ENCODE data around the gene CSF2. TPM values are rescaled to one million over a fixed set of nuclear protein-coding genes. Genes with fewer than 3 reads are reported as not detected.
"Not testable (repeated sequence)": the region's sequence is repeated elsewhere in the genome, so short reads cannot be mapped to it uniquely, and the experiment has no call there.

Gene CSF2
- total RNA-seq, 4 donors from 2014 or later = not detected

DNA sequence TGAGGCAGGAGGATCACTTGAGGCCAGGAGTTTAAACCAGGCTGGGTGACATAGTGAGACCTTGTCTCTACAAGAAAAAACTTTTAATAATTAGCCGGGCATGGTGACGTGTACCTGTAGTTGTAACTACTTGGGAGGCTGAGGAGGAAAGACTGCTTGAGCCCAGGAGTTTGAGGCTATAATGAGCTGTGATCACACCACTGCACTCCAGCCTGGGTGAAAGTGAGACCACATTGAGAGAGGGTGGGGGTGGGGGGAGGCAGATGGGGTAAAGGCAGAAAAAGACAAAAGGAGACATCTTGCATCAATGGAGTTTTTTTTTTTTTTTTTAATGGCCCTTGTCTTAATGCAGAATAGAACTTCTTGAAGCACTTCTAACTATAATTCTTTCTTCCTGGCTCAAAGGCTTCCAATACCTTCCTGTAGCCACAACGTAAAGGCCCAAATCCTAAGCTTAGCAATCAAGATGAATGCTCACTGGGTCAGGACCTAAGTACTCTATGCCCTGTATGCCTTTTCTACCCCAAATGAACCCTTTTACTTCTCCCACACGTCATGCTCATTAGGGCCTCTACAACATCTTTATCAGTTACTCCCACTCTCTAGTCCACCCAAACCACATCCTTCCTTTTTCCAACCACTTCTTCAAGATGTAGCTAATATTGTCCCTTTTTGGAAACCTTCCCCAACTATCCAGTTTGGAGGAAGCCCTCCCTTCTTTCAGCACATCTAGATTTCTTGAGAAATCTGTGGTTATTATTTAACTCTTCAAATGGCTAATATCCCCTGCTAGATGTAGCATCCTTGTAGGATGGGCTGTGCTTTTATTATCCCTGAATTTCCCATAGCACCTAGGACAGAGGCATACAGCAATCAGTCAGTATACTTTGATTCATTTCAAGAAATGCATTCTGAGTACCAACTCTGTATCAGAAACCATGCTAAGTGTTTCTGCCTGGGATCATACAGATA, 40.8 kb downstream of the CSF2 start:
- no peak for ATAC-seq
- Histone ChIP-seq H3K36me3 (no peaks in the 10 kb centered on the region), H3K4me3 (no peak overlapping the region), H3K4me1 (no peaks in the 10 kb centered on the region), H3K9me3 (no peaks in the 10 kb centered on the region), H3K27me3 (no peaks in the 10 kb centered on the region), H3K27ac (no peak overlapping the region)
- DNase-seq = no peak
- TF ChIP-seq POLR2A (IDR thresholded peaks at IDR 0.05) = no peak
- TF ChIP-seq, protein P1, sequence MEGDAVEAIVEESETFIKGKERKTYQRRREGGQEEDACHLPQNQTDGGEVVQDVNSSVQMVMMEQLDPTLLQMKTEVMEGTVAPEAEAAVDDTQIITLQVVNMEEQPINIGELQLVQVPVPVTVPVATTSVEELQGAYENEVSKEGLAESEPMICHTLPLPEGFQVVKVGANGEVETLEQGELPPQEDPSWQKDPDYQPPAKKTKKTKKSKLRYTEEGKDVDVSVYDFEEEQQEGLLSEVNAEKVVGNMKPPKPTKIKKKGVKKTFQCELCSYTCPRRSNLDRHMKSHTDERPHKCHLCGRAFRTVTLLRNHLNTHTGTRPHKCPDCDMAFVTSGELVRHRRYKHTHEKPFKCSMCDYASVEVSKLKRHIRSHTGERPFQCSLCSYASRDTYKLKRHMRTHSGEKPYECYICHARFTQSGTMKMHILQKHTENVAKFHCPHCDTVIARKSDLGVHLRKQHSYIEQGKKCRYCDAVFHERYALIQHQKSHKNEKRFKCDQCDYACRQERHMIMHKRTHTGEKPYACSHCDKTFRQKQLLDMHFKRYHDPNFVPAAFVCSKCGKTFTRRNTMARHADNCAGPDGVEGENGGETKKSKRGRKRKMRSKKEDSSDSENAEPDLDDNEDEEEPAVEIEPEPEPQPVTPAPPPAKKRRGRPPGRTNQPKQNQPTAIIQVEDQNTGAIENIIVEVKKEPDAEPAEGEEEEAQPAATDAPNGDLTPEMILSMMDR (IDR thresholded peaks at IDR 0.05 in 4 of 5, conservative IDR thresholded peaks at IDR 0.05 in 1 of 5) = no peak
- in situ Hi-C loops (cut with MboI; ENCODE audit: low sequenced_read_pairs in 4 of 4) (no loop called here), intact Hi-C loops (cut with DNase I; ENCODE audit: low total_unique reads) (no loop called here)

DNA sequence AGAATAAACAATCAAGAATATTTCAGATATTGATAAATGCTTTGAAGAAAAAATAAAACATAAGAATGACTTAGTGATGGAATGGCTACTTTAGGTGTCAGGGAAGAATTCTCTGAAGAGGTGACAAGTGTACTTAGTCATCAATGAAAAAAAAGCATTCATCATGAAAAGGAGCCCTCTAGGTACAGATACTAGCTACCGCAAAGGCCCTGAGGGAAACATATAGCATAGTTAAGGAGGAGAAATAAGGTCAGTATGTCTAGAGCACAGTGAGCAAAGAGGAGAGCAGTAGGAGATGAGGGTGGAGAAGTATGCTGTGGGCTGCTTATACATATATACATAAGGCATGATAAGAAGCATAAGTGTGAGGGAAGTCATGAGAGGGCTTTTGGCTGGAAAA, 41.8 kb downstream of the CSF2 start:
- no peaks in the 10 kb centered on the region for H3K36me3 ChIP-seq
- in situ Hi-C loops (cut with MboI; ENCODE audit: low sequenced_read_pairs in 4 of 4) = no loop called here
- no peak overlapping the region for H3K27ac ChIP-seq
- intact Hi-C loops (cut with DNase I; ENCODE audit: low total_unique reads) = no loop called here
- ATAC-seq = no peak
- no peak for DNase-seq
- H3K4me1 ChIP-seq = no peaks in the 10 kb centered on the region
- no peaks in the 10 kb centered on the region for H3K9me3 ChIP-seq
- no peak overlapping the region for H3K4me3 ChIP-seq
- no peak for TF ChIP-seq POLR2A (IDR thresholded peaks at IDR 0.05)
- TF ChIP-seq, protein P1 (IDR thresholded peaks at IDR 0.05 in 4 of 5, conservative IDR thresholded peaks at IDR 0.05 in 1 of 5) = no peak
- no peaks in the 10 kb centered on the region for H3K27me3 ChIP-seq

DNA sequence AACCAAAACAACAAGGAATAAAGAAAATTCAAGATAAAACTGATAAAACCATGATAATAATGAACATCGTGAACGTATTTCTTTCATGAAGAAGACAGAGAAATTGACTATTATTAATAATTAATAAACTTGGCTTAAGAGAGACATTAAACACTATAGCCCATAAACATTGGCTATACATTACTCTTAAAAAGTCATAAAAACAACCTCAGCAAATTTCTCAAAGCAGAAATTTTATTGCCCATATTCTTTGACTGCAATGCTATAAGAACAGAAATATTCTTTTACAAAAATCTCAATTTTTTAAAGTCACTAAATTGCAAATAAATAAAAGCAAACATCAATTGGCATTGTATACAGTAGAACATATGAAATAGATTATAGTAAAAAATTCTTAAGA, 42.5 kb downstream of the CSF2 start:
- Histone ChIP-seq H3K4me1 (no peaks in the 10 kb centered on the region), H3K27me3 (no peaks in the 10 kb centered on the region), H3K36me3 (no peaks in the 10 kb centered on the region), H3K27ac (no peak overlapping the region), H3K9me3 (no peaks in the 10 kb centered on the region), H3K4me3 (no peak overlapping the region)
- ATAC-seq = no peak
- intact Hi-C loops (cut with DNase I; ENCODE audit: low total_unique reads) (no loop called here), in situ Hi-C loops (cut with MboI; ENCODE audit: low sequenced_read_pairs in 4 of 4) (no loop called here)
- TF ChIP-seq POLR2A (IDR thresholded peaks at IDR 0.05) = no peak
- TF ChIP-seq, protein P1 (IDR thresholded peaks at IDR 0.05 in 4 of 5, conservative IDR thresholded peaks at IDR 0.05 in 1 of 5) = no peak
- no peak for DNase-seq

DNA sequence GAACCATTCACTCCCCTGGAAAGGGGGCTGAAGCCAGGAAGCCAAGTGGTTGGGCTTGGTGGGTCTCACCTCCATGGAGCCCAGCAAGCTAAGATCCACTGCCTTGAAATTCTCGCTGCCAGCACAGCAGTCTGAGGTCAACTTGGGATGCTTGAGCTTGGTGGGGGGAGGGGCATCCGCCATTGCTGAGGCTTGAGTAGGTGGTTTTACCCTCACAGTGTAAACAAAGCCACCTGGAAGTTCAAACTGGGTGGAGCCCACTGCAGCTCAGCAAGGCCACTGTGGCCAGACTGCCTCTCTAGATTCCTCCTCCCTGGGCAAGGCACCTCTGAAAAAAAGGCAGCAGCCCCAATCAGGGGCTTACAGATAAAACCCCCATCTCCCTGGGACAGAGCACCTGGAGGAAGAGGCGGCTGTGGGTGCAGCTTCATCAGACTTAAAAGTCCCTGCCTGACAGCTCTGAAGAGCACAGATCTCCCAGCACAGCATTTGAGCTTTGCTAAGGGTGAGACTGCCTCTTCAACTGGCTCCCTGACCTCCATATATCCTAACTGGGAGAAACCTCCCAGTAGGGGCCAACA, 43.4 kb downstream of the CSF2 start:
- H3K27ac ChIP-seq; H3K4me1 ChIP-seq; H3K4me3 ChIP-seq; intact Hi-C loops (cut with DNase I; ENCODE audit: low total_unique reads); H3K27me3 ChIP-seq; in situ Hi-C loops (cut with MboI; ENCODE audit: low sequenced_read_pairs in 4 of 4); H3K9me3 ChIP-seq; ATAC-seq; H3K36me3 ChIP-seq; DNase-seq: not testable (repeated sequence)

DNA sequence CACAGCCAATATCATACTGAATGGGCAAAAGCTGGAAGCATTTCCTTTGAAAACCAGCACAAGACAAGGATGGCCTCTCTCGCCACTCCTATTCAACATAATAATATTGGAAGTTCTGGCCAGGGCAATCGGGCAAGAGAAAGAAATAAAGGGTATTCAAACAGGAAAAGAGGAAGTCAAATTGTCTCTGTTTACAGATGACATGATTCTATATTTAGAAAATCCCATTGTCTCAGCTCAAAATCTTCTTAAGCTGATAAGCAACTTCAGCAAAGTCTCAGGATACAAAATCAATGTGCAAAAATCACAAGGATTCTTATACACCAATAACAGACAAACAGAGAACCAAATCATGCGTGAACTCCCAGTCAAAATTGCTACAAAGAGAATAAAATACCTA, 47.1 kb downstream of the CSF2 start:
- ATAC-seq; H3K27me3 ChIP-seq; H3K36me3 ChIP-seq; intact Hi-C loops (cut with DNase I; ENCODE audit: low total_unique reads); DNase-seq; H3K9me3 ChIP-seq; H3K4me3 ChIP-seq; H3K27ac ChIP-seq; H3K4me1 ChIP-seq; in situ Hi-C loops (cut with MboI; ENCODE audit: low sequenced_read_pairs in 4 of 4): not testable (repeated sequence)

DNA sequence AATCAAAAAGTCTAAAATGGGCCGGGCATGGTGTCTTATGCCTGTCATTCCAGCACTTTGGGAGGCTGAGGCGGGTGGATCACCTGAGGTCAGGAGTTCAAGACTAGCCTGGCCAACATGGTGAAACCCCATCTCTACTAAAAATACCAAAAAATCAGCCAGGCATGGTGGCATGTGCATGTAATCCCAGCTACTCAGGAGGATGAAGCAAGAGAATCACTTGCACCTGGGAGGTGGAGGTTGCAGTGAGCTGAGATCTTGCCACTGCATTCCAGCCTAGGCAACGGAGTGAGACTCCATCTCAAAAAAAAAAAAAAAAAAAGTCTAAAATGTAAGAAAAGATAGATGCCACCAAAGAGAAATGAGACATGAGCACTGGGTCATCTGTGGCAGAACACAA, 49.4 kb downstream of the CSF2 start:
- H3K4me3 ChIP-seq; H3K27me3 ChIP-seq; H3K27ac ChIP-seq; ATAC-seq; DNase-seq; intact Hi-C loops (cut with DNase I; ENCODE audit: low total_unique reads); H3K4me1 ChIP-seq; H3K36me3 ChIP-seq; H3K9me3 ChIP-seq; in situ Hi-C loops (cut with MboI; ENCODE audit: low sequenced_read_pairs in 4 of 4): not testable (repeated sequence)

DNA sequence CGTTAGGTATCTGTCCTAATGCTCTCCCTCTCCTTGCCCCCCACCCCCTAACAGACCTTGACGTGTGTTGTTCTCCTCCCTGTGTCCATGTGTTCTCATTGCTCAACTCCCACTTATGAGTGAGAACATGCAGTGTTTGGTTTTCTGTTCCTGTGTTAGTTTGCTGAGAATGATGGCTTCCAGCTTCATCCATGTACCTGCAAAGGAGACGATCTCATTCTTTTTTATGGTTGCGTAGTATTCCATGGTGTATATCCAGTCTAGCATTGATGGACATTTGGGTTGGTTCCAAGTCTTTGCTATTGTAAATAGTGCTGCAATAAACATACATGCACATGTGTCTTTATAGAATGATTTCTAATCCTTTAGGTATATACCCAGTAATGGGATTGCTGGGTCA, 50.0 kb downstream of the CSF2 start:
- DNase-seq; H3K4me3 ChIP-seq; H3K36me3 ChIP-seq; in situ Hi-C loops (cut with MboI; ENCODE audit: low sequenced_read_pairs in 4 of 4); H3K27ac ChIP-seq; H3K9me3 ChIP-seq; intact Hi-C loops (cut with DNase I; ENCODE audit: low total_unique reads); H3K27me3 ChIP-seq; H3K4me1 ChIP-seq; ATAC-seq: not testable (repeated sequence)
